ENCODE results near the gene TGFBR1.

TGFBR1 gene

GRCh38 chr9:99180199-99180598, 75.3 kb downstream of the TGFBR1 start:
- Histone ChIP-seq H3K4me2 (ENCODE audit: low read depth, low read length, poor library complexity, severe bottlenecking) (peak overlapping the region; percentile 52), H3K79me2 (ENCODE audit: insufficient read depth, low read length) (no peaks in the 10 kb centered on the region), H3K9ac (ENCODE audit: low read length) (peak overlapping the region; percentile 56), H3F3A (ENCODE audit: insufficient read depth) (peaks cover 65% of the 10 kb centered on the region), H2AFZ (ENCODE audit: low read depth, low read length, severe bottlenecking) (no peak overlapping the region), H4K20me1 (ENCODE audit: low read depth, low read length) (no peaks in the 10 kb centered on the region), H3K27me3 (ENCODE audit: low read length) (no peaks in the 10 kb centered on the region), H3K27ac (ENCODE audit: low read depth, low read length) (peak overlapping the region; percentile 93), H3K4me3 (ENCODE audit: insufficient read depth, low read length, poor library complexity, severe bottlenecking) (no peak overlapping the region), H3K9me2 (replicated peaks; ENCODE audit: insufficient read depth, low read length) (no peaks in the 10 kb centered on the region), H3K36me3 (ENCODE audit: low read length) (no peaks in the 10 kb centered on the region), H3K9me3 (ENCODE audit: insufficient read depth, low read length) (no peaks in the 10 kb centered on the region)
- TF ChIP-seq EZH2phosphoT487 (conservative IDR thresholded peaks at IDR 0.05; ENCODE audit: low read length) (no peak), CTCF (IDR thresholded peaks at IDR 0.05; ENCODE audit: insufficient read depth, low read length, poor library complexity, severe bottlenecking) (no peak)

DNA sequence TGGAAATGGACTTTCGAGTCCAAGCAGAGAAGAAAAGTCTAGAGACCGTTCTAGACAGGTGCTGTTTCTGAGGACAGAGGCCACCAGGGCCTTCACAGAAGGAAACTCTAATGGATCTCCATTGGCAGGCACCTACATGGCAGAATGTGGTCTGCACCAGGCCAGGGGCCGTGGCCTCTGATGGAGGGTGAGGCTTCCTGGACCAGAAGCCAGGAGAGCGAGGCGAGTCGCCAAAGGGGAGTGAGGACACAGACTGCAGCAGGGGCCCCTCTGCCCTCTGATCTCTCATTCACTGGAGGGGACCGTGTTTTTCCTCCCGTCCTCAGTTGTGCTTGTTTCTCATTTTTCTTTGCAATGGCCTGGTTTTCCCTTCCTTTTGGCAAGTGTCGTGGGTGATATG, 75.7 kb downstream of the TGFBR1 start:
- Histone ChIP-seq H3K27ac (ENCODE audit: low read depth, low read length) (peak overlapping the region; percentile 93), H3K9me2 (replicated peaks; ENCODE audit: insufficient read depth, low read length) (no peaks in the 10 kb centered on the region), H3K79me2 (ENCODE audit: insufficient read depth, low read length) (no peaks in the 10 kb centered on the region), H3K36me3 (ENCODE audit: low read length) (no peaks in the 10 kb centered on the region), H3F3A (ENCODE audit: insufficient read depth) (peaks cover 61% of the 10 kb centered on the region), H4K20me1 (ENCODE audit: low read depth, low read length) (no peaks in the 10 kb centered on the region), H3K9ac (ENCODE audit: low read length) (peak overlapping the region; percentile 56), H3K4me3 (ENCODE audit: insufficient read depth, low read length, poor library complexity, severe bottlenecking) (no peak overlapping the region), H3K4me2 (ENCODE audit: low read depth, low read length, poor library complexity, severe bottlenecking) (peak overlapping the region; percentile 52), H3K9me3 (ENCODE audit: insufficient read depth, low read length) (no peaks in the 10 kb centered on the region), H2AFZ (ENCODE audit: low read depth, low read length, severe bottlenecking) (no peak overlapping the region), H3K27me3 (ENCODE audit: low read length) (no peaks in the 10 kb centered on the region)
- TF ChIP-seq CTCF (IDR thresholded peaks at IDR 0.05; ENCODE audit: insufficient read depth, low read length, poor library complexity, severe bottlenecking) = no peak
- no peak for TF ChIP-seq EZH2phosphoT487 (conservative IDR thresholded peaks at IDR 0.05; ENCODE audit: low read length)

DNA sequence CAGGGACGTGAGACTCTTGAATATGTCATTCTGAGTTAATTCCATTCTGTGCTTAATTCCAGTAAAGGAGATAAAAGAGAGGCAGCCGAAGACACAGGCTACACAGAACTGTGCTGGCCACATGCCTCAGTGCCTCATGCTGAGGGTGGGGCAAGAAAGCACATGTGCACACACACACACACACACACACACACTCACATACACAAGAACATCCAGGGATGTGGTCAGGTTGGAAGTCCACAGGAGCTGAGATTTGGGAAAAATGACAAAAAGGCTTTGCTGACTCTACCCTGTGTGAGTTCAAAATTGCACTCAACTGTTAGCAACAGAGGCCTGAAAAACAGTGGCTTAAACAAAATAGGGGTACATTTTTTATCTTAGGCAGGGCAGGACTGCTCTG, 76.3 kb downstream of the TGFBR1 start:
- no peaks in the 10 kb centered on the region for H4K20me1 ChIP-seq (ENCODE audit: low read depth, low read length)
- H3K4me3 ChIP-seq (ENCODE audit: insufficient read depth, low read length, poor library complexity, severe bottlenecking) = no peak overlapping the region
- H3K9me3 ChIP-seq (ENCODE audit: insufficient read depth, low read length) = no peaks in the 10 kb centered on the region
- H3F3A ChIP-seq (ENCODE audit: insufficient read depth) = peaks cover 59% of the 10 kb centered on the region
- no peaks in the 10 kb centered on the region for H3K79me2 ChIP-seq (ENCODE audit: insufficient read depth, low read length)
- no peaks in the 10 kb centered on the region for H3K9me2 ChIP-seq (replicated peaks; ENCODE audit: insufficient read depth, low read length)
- H3K27me3 ChIP-seq (ENCODE audit: low read length) = no peaks in the 10 kb centered on the region
- H3K9ac ChIP-seq (ENCODE audit: low read length) = peak overlapping the region; percentile 56
- no peak for TF ChIP-seq EZH2phosphoT487 (conservative IDR thresholded peaks at IDR 0.05; ENCODE audit: low read length)
- TF ChIP-seq CTCF (IDR thresholded peaks at IDR 0.05; ENCODE audit: insufficient read depth, low read length, poor library complexity, severe bottlenecking) = no peak
- H3K36me3 ChIP-seq (ENCODE audit: low read length) = no peaks in the 10 kb centered on the region
- peak overlapping the region; percentile 93 for H3K27ac ChIP-seq (ENCODE audit: low read depth, low read length)
- peak overlapping the region; percentile 52 for H3K4me2 ChIP-seq (ENCODE audit: low read depth, low read length, poor library complexity, severe bottlenecking)
- H2AFZ ChIP-seq (ENCODE audit: low read depth, low read length, severe bottlenecking) = no peak overlapping the region

Data from SU-DHL-6 (cell line).